Tongue (tissue), 2 donors: ENCODE results near the gene PLEKHJ1. TPM values are rescaled to one million over a fixed set of nuclear protein-coding genes. Genes with fewer than 3 reads are reported as not detected.

Experiments
- DNase-seq: peaks from one replicate; pipeline ENCODE4 v3.0.0-alpha.2; 2015
- total RNA-seq: library from RNA; depleted of rRNA; stranded (reverse); fragments of >200 nt; gene quantifications from one replicate; pipeline ENCODE4 v1.2.3, GENCODE V29; 2014

The PLEKHJ1 gene
- total RNA-seq, 1 donor from 2014 or later: 88.1 TPM

DNA sequence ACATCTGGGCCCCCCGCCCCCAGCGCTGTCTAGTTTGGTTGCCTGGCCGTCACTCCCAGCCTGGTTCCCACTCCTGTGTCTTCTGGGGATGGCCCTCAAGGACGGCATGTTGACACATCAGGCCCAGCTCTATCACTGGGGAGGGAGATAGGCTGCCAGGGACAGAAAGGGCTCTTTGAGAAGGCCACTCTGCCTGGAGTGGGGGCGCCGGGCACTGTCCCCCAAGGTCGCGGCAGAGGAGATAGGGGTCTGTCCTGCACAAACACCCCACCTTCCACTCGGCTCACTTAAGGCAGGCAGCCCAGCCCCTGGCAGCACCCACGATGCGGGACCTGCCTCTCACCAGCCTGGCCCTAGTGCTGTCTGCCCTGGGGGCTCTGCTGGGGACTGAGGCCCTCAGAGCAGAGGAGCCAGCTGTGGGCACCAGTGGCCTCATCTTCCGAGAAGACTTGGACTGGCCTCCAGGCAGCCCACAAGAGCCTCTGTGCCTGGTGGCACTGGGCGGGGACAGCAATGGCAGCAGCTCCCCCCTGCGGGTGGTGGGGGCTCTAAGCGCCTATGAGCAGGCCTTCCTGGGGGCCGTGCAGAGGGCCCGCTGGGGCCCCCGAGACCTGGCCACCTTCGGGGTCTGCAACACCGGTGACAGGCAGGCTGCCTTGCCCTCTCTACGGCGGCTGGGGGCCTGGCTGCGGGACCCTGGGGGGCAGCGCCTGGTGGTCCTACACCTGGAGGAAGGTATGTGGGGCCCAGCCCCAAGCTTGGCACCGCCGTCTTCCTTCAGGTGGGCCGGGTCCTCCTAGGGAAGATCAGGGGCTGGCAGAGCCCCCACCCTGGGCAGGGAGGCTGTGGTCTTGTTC lies 13.1 kb upstream of the PLEKHJ1 start, which contains the start of gene AMH:
AMH (plus strand) TSS at position 314 of the 857 bp plus-strand sequence; CDS start at position 324, 10 bp downstream.
- DNase-seq: no peak

DNA sequence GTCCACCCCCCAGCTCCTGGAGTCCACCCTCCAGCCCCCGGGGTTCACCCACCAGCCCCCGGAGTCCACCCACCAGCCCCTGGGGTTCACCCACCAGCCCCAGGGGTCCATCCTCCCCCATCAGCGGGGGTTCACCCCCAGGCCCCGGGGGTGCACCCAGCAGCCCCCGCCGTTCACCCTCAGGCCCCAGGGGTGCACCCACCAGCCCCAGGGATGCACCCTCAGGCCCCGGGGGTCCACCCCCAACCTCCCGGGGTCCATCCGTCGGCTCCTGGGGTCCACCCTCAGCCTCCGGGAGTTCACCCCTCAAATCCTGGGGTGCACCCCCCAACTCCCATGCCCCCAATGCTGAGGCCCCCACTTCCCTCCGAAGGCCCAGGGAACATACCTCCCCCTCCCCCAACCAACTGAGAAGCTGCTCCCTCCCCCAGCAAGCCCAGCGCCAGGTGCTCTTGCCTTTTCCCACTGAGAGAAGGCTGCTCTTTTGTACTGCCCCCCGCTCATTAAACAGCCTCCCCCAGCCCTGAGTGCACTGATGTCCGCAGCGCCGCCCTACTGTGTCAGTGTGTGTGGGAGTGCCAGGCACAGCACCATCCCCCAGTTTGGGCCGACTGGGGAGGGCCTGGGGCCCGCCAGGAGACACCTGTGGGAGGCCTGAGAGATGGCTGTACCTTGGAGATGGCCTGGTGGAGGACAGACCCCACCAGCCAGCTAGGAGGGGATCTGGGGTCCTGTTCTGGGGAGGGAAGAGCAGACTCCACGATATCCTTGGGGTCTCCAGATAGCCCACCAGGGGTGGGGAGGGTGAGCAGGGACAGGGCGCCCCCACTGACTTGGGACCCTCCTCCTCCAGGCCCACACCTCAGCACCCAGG lies 12.2 kb upstream of the PLEKHJ1 start:
- no peak for DNase-seq

DNA sequence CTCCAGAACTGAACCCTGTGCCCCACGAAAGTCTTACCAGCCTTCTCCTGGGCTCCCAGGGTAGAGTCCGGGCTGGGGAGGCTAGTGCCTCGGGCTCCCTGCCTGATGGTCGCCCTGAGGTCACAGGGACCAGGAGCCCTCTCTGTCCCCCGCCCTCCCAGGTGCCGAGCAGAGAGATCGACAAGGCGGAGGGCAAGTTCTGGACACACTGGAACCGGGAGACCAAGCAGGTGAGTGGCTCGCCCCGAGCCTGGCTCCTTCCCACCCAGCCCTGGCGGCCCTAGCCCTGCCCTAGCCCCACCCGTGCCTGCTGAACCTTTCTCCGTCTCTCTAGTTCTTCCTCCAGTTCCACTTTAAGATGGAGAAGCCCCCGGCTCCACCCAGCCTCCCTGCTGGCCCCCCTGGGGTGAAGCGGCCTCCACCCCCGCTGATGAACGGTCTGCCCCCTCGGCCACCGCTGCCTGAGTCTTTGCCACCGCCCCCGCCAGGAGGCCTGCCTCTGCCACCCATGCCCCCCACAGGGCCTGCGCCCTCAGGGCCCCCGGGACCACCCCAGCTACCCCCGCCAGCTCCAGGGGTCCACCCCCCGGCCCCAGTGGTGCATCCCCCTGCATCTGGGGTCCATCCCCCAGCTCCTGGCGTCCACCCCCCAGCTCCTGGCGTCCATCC lies 11.4 kb upstream of the PLEKHJ1 start:
- no peak for DNase-seq

DNA sequence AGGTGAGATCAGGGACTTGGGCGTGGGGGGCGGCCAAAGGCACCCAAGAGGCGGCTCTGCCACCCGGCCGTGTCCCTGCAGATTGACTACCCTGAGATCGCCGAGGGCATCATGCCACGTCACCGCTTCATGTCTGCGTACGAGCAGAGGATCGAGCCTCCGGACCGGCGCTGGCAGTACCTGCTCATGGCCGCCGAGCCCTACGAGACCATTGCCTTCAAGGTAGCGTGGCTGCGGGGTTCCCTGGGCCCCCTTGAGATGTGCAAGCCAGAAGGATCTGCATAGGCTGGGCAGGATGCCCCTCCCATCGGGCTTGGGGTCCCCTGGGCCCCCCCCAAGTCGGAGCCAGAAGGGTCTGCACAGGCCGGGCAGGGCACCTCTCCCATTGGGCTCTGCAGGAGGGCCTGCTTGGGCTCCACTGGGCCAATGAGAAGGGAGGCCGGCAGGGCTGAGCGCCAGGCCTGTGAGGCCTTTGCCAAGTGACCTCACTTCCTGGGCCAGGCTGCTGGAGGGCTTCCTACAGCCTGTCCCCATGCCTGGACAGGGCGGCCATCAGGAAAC lies 10.8 kb upstream of the PLEKHJ1 start:
- no peak for DNase-seq

DNA sequence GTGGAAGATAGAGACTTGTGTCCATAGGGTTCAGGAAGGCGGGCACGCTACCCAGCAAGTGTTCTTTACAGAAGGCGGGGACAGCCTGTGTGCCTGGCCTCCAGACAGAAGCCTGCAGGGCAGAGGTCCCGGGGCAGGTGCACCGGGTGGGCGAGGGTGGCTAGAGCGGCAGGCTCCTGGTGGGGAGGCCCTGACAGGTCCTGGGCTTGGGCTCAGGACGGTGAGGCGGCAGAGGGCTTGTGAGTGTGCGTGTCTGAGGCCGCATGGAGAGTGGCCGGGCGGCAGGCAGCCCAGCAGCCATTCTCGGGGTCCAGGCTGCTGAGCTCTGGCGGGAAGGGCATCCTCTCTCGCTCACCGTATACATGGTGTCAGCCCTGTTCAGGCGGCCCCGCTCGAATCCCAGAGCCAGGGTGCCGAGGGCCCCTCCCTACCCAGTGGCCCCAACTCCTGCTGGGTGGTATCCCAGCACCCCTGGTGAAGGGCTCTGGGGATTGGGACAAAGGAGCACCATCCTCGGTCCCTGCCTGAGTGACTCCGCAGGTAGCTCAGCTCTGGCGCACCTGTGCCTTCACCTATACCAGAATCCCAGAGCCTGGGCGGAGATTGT lies 10.0 kb upstream of the PLEKHJ1 start:
- no peak for DNase-seq

DNA sequence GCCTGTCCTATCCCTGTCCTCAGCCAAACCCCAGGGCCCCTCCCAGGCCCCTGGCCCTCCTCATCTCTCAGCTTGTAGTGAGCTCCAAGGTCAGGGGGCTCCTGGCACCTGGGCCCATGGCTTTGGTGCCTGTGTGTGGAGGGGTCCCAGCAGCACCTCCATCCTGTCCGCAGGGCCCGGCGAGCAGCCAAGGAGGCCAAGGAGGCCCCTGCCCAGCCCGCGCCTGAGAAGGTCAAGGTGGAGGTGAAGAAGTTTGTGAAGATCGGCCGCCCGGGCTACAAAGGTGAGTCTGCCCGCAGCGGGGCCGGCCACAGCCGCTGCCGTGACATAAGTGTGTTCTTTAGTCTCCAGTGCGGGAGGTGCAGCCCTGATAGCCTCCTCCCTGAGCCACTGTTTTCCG lies 9.1 kb upstream of the PLEKHJ1 start:
- DNase-seq: no peak

DNA sequence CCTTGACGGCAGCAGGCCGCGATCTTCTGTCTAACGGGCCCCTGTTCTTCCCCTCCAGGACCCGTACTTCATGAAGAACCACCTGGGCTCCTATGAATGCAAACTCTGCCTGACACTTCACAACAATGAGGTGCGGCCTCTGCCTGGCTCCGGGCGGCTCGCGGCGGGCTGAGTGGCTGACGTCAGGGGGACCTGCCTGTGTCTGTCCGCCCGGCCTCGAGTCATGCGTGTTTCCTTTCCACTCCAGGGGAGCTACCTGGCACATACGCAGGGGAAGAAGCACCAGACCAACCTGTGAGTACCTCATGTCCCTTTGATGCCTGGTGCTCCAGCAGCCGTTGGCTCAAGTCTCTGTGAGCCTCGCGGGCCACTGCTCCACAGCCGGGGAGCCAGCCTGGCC lies 8.4 kb upstream of the PLEKHJ1 start:
- no peak for DNase-seq

DNA sequence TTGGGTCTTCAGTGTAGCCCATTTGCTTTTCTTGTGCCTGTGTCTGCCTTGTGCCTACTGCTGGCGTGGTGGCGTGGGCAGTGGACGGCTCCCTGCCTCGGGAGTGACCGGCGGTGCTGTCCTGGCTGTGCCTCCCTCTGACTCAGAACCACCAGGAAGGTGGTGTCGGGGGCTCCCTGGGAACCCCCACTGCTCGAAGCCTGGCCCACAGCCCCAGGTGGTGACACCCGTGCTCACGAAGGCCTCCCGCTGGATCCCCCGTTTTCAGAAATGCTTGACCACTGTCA lies 7.9 kb upstream of the PLEKHJ1 start:
- DNase-seq: no peak

DNA sequence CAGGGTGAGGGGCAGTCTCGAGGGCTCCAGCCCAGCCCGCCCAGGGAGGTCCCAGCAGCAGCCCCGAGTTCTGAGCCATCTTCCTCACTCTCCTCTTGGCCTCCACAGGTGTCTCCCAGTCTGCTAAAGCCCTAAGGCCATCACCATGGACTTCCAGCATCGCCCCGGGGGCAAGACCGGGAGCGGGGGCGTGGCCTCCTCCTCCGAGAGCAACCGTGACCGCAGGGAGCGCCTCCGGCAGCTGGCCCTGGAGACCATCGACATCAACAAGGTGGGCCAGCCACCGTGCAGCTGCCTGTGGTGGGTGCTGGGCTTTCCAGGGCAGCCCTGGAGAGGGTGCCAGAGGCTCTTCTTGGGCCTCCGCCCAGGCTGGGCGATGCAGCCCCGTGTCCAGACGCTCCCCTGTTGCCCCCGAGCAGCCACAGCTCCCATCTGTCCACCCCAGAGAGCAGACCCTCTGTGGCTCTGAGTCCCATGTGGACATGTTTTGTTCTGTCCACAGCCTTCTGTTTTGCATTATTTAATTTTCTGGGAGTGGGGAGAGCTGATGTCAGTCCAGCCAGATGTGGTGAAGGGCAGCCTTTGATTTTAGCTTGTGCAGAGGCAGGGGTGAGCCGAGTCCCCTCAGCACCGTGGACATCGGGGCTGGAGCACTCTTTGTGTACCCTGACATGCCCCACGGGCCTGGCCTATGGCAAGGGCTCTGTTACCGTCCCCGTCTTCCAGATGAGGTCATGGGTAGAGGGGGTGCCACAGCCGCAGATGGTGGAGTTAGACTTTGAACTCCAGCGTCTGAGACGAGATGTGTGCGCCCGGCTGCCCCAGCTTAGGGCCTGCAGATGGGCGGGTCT lies 7.4 kb upstream of the PLEKHJ1 start:
- DNase-seq: no peak

DNA sequence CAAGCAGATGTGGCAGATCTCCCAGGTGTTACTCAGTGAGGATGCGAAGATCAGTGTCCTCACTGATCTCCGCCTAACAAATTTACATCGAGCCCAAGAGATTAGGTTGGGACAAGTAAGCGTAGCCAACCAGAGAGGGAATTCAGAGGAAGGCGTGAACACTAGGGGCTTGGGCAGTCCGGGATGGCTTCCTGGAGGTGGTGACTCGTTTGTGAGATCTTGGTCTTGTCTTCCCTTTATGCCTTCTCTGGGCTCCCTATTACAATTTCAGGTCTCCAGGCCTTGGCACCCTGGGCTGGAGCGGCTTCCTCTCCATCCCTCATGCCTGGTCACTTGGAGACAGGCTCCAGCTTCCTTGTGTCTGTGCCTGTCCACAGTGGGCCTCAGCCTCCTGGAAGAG lies 6.7 kb upstream of the PLEKHJ1 start:
- no peak for DNase-seq

DNA sequence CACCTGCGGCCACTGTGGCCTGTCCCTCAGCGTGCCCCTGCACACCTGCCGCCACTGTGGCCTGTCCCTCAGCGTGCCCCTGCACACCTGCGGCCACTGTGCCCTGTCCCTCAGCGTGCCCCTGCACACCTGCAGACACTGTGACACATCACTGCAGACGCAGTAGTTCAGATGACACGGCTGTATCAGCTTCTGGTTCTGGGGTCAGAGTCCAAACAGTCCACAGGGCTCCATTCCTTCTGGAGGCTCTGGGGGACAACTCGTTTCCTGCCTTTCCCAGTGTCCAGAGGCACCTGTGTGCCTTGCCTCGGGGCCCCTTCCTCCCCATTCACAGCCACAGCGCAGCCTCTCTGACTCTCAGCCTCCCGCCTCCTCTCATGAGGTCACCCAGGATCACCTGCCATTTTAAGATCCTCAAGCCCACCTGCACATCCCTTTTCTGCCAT lies 6.0 kb upstream of the PLEKHJ1 start:
- DNase-seq: no peak

DNA sequence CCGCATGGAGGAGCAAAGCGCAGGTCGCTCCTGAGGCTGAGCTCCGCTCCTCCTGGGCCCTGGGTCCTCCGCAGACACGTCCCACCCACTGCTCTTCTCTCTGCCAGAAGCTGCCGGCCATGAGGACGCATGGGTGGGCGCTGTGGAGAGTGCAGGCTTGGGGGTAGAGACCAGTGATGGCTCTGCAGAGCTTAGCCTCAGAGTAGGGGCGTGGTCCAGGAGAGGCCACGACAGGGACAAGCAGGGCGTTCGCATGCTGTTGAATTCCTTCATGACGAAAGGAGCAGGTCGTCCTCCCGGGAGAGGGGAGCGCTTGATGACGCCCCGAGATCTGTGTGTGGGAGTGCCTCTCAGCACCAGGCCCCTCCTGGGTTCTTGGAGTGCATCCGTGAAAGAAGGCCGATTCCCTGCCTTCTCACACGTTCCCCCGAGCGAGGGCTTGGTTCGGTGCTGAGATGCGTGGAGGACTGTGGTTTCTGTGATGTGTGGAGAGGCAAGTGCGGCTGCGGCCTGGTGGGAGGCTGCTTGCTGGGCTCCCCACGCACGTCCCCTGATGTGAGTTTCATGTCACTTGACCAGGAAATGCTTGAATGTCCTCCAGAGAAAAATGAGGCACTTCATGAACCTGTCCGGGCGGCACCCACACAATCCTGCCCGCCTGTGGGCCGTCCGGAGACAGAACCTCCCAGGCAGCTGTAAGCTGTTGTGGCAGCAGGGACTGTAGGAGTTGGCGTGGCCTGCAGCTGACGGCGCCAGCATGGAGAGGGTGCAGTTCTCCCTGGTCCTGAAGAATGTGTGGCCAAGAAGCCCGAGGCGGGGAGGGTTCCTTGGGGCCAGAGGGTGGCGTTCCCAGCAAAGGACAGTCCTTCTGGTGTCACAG lies 5.0 kb upstream of the PLEKHJ1 start:
- DNase-seq: no peak

DNA sequence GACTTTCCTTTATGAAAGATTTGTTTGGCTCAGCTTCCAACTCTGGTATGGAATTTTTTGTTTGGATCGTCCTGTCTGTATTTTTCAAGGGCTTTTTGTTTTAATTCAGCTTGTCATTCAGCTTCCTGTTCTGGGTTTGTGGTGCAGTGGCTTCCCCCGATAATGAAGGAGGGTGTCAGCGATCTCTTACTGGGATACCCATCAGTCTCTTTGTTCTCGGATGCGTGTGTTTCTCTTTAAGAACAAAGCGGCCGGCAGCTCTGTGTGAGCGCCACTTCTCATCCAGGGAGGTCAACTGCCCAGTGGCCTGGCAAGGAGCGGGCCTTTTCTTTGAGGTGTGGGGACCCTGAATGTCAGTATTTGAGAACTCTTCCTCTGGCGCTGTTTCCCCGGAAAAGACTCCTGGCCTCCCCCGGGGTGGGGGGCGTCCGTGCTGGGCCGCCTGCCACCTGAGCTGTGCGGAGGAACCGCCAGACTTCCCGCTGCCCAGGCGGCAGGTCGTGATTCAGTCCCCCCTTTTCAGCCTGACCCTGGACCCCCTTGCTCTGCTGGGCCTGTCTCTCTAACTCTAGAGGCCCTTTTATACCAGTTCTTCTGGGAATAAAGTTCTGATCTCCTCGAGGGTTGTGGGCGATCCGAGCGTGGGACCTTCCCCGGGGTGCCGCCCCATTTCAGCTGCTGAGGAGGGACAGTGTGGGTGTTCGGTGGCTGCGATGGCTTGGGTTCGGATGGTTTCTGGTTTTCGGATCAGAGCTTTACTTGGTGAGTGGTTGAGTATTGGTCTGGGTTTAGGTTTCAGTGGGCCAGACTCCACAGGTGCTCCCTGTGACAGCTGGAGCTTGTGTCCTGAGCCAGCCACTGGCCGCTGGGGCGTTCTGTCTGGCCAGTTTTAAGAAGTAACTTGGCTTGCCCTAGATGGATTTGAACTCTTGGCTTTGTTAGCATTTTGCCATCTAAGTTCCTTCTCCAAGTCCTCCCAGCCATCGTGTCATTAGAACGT lies 3.9 kb upstream of the PLEKHJ1 start:
- no peak for DNase-seq

DNA sequence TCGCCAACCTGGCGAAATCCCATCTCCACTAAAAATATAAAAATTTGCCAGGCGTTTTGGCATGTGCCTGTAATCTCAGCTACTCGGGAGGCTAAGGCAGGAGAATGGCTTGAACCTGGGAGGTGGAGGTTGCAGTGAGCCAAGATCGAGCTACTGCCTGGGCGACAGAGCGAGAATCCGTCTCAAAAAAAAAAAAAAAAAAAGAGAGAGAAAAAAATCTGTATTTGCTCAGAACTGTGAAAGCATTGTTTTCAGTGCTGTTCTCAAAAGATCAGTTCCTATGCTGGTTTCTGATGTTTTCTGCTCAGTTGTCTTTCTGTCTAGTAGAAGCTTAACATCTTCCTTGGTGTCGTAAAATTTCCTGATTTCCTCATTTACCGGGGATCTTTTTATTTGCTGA lies 3.0 kb upstream of the PLEKHJ1 start:
- DNase-seq: no peak

DNA sequence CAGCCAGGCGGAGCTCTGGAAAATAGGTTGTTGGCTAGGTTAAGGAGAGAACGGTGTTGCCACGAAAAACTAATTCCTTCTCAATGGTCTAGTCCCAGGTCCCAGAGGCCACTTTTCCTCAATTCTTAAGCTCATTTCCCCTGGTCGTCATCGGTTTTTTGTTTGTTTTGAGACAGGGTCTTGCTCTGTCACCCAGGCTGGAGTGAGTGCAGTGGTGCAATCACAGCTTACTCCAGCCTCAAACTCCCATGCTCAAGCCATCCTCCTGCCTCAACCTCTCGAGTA lies 1.7 kb upstream of the PLEKHJ1 start:
- DNase-seq: no peak

DNA sequence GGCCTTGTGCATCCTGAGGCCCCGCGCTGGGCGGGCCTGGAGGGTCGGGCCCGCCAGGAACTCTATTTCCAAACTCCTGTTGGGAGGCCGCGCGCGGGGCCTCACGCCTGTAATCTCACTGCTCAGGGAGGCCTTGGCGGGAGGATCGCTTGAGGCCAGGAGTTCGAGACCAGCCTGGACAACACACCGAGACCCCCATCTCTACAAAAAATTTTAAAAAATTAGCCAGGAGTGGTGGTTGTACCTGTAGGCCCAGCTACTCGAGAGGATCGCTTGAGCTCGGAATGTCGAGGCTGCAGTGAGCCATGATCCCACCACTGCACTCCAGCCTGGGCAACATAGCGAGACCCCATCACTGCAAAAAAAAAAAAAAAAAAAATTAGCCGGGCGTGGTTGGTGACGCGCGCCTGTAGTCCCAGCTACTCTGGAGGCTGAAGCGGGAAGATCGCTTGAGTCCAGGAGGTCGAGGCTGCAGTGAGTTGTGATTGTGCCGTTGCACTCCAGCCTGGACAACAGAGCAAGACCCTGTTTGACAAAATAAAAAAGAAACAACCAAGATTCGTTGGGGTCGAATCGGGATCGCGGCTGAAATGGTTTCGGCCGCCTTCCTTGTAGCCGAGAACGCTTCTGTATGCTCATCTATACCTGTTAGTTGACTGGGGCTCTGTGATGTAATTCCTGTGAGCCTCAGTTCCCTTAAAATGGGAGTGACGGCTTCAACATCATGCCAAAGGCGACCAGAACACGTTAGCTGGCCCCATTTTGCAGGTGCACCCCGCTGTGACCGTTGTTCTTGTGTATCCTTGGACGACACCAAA lies 1.1 kb upstream of the PLEKHJ1 start:
- no peak for DNase-seq

DNA sequence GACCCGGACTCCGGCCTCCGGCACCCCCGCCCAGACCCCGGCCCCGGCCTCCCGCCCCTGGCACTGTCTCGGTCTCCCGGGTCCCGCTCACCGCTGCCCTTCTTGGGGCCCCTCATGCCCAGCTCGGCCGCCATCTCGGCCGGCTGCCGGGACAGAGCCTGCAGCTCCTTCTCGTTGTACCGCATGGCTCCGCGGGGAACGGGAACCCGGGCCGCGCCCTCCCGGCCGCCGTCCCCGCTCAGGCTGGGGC lies 140 bp downstream of the PLEKHJ1 start:
- no peak for DNase-seq

DNA sequence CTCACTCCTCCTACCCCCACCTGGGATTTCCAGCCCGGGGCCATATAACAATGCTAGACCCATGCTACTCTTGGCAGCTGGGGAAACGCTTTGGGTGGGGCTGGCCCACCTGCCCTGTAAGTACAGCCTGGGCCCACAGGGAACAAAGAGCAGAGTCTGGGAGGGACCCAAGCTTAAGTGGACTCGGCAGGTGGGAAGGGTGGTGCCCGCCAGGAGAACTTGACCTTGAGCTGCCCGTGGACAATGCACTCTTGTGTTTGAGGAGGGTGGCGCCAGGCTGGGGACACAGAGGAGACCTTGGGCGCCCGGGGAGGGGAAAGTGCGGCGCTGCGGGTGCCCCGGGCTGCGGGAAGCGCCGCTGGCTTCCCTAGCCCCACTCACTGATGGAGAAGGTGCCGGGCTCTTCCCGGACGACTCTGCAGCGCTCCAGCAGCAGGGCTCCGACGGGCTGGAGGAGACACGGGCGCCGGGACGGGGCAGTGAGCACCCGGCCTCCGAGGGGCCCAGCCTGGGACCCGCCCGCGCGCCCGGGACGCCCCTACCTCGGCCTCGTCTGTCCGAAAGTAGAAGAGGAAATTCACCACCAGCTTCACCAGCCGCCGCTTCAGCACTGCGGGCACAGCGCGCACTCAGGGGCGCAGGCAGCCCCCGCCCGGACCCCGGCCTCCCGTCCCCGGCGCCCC lies 607 bp downstream of the PLEKHJ1 start:
- no peak for DNase-seq
